NCI-H524 (cell line): Measurements from ENCODE around the gene ADRA2A.

Experiments used
- DNase-seq, 2 experiments: peaks; one replicate each; lab custom pipeline; 2025; lab: John Stamatoyannopoulos, UW

The ADRA2A gene

DNA sequence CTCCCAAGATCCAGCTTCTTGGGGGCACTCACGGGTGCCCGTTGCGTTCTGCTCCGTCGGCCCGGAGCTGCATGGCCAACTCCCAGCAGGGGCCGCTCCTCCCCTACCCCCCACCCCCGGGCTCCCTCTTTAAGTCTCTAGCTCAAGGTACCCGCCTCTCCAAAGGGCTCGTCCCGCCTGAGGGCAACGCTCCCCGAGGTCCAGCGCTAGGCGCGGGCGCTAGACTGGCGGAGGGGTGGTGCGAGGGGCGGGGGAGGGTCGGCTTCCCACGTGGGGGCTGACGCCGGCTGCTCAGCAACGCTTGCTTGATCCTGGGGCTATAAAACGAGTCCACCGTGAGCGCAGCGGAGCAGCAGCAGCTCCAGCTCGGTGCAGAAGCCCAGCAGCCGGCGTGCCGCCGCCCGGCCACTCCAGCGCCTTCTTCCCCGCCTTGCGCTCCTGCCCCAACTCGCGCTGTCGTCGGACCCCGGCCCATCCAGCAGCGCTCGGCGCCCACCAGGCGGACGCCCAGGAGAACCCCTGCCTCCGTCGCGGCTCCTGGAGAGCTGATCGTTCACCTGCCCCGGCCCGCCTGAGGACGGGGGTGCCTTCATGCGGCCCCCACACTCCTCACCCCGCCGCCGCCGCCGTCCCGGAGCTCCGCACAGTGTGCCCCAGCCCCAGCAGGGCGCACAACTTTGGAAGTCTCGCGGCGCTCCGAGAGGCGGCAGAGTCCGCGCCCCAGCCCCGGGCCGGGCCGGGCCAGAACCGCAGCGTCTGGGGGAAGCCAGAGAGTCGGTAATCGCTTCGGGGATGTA, at the start of gene ADRA2A:
ADRA2A (plus strand) TSS at position 348 of the 797 bp plus-strand sequence. CDS start 968 bp downstream, outside the sequence.
- DNase-seq, result peak; percentile 38 to 44

DNA sequence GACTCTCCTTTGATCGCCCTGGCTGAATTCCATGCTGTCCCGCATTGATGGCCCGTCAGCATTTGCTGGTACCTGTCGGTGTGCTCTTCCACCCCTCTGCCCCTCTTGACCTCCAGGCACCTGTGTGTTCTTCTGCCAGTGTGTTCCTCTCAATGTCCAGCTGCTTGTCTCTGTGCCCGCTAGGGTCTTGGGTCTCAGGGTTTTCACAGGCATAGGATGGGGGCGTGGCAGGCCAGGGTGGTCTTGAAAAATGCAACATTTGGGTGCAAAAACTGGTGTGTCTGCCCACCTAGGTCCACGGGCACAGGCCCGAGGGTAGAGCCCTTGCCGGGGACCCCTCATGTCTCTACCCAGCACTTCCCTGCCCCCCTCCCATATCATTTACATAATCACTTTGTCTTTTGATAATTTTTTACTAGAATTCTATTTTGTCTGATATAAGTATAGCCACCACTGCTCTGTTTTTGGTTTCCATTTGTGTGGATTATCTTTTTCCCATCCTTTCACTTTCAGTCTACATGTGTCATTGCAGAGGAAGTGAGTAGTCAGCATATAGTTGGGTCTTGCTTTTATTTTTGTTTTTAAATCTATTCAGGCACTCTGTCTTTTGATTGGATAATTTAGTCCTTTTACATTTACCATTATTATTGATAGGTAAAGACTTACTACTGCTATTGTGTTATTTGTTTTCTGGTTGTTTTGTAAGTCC, 46.6 kb upstream of the ADRA2A start:
- DNase-seq, result no peak

DNA sequence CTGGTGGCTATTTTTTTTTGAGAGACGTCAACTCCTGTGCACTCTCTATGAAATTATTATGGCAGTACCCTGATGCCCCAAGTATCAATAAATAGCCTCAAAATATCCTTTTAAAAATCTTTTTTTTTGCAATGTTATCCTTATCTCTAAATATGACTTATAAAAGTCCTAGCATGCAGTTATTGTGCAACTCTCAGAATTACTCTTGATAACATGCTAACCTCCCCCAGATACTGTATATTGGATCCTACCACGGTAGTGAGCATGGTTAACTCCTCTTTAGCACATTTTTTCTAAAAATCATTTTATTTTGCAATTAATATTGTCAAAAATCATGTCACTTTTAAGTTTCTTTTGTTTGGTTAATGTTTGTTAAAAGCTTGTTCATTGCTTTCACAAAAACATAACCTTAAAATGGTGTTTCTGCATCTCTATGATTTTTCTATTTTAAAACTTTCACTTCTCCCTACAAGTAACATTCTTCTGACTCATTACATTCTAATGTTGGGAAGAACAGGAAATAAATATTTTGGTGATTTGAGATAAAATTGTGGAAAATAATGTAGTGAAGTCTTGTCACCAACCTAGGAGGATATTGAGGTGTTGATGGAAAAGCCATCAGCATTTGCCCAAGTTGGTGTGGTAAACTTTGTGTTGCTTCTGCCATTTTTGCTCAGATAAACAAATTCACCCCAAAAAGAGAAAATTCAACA, 42.1 kb upstream of the ADRA2A start:
- DNase-seq, result no peak

DNA sequence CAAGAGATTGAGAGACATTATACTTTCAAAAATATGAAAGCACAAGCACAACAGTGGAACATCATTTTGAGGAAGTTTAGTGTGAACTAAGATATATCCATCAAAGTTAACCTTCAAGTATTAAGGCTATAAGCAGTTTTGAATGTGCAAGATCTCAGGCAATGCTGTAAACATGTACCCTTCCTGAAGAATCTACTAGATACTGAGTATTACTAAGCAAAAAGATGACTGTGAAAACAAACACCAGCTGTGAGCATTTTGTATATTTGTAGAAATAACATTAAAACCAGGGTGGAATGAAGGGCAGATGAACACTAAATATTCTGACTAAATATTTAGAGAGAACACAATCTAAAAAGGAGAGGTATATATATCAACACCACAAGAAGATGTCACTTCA, 41.3 kb upstream of the ADRA2A start:
- DNase-seq, result no peak

- DNase-seq, result peak in 1 of 2 experiments; percentile 1
These were observed 39.0 kb upstream of the ADRA2A start for GRCh38 chr10:111037858-111038257.

DNA sequence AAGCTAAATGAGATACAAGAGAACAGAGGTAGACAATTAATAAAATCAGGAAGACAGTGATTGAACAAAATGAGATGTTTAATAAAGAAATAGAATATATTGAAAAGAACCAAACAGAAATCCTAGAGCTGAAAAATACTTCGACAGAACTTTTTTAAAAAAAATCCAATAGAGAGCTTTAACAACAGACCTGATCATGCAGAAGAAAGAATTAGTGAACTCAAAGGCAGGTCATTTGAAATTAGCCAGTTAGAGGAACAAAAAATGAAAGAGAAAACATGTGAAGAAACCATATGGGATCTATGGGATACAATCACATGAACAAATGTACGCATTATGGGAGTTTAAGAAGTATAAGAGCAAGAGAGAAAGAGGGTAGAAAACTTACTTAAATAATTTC, 37.3 kb upstream of the ADRA2A start:
- no peak for DNase-seq

GRCh38 chr10:111057006-111057405, 19.8 kb upstream of the ADRA2A start:
- no peak for DNase-seq

DNA sequence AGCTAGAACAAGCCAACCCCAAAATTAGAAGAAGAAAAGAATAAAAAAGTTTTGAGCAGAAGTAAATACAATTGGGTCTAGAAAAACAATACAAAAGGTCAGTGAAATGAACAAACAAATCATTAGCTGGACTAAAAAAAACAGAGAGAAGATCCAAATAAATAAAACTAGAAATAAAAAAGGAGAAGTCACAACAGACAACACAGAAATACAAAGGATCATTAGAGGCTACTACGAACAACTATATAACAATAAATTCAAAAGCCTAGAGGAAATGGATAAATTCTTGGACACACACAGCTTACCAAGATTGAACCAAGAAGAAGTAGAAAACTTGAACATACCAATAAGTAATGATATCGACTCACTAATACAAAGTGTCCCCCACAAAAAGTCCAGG, 13.4 kb upstream of the ADRA2A start:
- DNase-seq, result no peak

DNA sequence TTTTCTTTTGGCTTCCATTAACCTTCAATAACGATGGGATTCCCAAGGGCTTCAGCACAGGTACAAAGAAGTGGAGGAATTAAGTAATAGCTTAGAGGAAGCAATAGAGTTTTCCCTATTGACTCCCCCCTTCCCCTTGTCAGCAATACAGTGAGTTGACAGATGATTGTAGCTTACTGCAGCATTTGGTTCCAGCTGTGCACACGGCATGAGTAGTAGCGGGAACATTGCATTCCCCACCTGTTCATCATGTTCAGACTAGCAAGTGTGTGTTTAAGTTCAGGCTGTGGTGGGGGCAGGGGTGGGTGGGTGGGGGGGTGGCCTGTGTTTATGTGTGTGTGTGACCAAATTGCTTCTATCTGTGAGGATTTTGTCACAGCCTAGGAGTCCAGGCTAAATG, 4.6 kb upstream of the ADRA2A start:
- DNase-seq, result no peak

DNA sequence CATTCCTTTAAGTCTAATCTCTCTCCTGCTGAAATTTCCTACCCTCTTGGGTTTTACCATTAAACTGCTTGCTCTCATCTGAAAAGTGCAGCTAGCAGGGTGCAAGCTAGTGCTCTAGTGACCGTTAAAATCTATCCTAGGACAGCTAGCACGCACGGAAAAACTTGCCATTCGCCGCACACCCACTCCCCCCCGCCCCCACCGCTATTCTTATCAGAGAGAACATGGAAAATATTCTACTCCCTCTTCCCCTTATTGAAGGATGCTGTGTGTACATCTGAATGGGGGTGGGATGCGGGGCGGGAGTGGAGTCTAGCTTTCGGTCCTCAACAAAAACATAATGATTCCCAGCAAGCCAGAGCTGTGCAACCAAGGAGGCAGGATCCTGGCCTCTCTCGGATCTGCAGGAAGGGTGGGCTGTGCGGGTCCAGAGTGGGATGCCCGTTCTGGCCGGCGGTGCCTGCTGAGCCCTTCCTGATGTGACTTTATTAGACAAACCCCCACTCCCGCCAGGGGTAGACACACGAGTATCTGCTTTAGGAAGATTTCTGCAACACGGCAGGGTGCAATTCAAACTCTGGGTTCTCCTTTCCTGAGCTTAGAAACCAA, 1.1 kb upstream of the ADRA2A start:
- no peak for DNase-seq

DNA sequence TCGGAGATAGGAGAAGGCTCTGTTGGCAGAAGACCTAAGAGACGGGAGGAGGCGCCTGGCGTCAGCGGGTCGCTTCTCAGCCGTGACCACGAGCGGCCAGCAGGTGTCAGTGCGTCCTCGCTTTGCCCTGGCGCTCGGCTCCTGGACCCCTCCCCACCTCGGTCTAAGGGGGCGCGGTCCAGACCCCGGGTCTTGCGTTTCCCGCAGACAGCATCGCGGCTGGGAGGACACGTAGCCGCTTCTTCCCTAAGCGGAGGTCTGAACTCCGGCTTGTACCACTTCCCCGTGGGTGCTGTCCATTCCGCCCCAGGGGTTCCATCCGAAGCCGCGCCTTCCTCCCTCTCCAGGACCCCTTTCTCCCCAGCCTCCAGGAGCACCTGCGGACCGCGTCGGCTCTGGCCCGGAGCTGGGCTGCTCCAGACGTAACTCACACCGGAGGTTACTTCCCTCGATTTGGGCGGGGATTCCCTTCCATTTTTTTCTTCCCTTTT, 593 bp upstream of the ADRA2A start:
- peak; percentile 18 to 34 for DNase-seq

DNA sequence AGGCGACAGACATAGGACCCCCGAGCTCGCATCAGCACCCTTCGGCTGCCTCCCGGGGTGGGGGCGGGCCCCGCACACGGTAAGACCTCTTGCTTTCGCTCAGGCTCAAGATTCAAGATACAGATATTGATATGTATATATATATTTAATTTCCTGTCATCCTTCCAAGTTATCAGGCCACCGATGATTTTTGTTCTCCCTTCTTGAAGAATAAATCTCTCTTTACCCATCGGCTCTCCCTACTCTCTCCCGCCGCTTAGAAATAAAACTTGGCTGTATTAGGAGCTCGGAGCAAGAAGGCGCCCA, 603 bp downstream of the ADRA2A start:
- DNase-seq, result no peak

DNA sequence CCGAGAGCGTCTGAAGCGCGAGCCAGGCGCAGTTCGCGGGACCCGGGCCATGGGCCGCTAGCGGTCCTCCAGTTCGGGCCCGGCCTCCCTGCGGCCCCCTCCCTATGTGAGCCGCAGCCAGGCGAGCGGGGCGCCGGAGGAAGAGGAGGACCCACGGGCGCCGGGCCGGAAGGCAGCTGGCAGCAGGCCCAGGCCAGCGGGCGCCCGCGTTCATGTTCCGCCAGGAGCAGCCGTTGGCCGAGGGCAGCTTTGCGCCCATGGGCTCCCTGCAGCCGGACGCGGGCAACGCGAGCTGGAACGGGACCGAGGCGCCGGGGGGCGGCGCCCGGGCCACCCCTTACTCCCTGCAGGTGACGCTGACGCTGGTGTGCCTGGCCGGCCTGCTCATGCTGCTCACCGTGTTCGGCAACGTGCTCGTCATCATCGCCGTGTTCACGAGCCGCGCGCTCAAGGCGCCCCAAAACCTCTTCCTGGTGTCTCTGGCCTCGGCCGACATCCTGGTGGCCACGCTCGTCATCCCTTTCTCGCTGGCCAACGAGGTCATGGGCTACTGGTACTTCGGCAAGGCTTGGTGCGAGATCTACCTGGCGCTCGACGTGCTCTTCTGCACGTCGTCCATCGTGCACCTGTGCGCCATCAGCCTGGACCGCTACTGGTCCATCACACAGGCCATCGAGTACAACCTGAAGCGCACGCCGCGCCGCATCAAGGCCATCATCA, 1.1 kb downstream of the ADRA2A start:
- peak in 1 of 2 experiments; percentile 20 for DNase-seq

GRCh38 chr10:111078505-111079185, 1.8 kb downstream of the ADRA2A start:
- DNase-seq, result no peak

DNA sequence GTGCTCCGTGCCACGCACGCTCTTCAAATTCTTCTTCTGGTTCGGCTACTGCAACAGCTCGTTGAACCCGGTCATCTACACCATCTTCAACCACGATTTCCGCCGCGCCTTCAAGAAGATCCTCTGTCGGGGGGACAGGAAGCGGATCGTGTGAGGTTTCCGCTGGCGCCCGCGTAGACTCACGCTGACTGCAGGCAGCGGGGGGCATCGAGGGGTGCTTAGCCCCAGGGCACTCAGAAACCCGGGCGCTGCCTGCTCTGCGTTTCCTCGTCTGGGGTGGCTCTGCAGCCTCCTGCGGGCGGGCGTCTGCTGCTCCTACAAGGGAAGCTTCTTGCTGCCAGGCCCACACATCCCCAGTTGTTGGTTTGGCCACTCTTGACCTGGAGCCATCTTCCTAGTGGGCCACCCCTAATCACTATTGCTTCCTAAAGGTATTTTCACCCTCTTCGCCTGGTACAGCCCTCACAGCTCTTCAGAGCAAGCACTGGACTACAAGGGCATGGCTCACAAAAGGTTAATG, 2.5 kb downstream of the ADRA2A start:
- no peak for DNase-seq

GRCh38 chr10:111079781-111080180, 3.0 kb downstream of the ADRA2A start:
- no peak for DNase-seq

DNA sequence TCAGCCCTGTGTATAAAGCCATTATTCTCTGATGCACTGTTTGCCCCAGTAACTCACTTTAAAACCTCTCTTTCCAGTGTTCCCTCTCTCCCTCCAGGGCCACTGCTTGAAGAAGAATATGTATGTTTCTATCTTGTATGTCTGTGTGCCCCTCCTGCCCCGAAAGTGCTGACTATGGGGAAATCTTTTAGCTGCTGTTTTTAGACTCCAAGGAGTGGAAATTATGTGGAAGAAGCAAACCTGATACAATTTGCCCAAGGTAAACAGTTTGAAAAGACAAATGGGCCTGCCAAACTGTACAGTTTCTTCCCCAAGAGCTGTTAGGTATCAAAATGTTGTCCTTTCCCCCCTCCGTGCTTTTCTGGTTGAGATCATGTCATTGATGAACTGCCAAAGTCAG, 3.4 kb downstream of the ADRA2A start:
- DNase-seq, result no peak

- no peak for DNase-seq
These were observed 4.8 kb downstream of the ADRA2A start for GRCh38 chr10:111081595-111081994.

GRCh38 chr10:111082102-111082975, 5.5 kb downstream of the ADRA2A start:
- DNase-seq, result no peak
